ENCODE data around the gene PIK3R2. TPM values are rescaled to one million over a fixed set of nuclear protein-coding genes. Genes with fewer than 3 reads are reported as not detected.

Gene PIK3R2
- total RNA-seq, 1 donor from 2014 or later, result 56.9 TPM

DNA sequence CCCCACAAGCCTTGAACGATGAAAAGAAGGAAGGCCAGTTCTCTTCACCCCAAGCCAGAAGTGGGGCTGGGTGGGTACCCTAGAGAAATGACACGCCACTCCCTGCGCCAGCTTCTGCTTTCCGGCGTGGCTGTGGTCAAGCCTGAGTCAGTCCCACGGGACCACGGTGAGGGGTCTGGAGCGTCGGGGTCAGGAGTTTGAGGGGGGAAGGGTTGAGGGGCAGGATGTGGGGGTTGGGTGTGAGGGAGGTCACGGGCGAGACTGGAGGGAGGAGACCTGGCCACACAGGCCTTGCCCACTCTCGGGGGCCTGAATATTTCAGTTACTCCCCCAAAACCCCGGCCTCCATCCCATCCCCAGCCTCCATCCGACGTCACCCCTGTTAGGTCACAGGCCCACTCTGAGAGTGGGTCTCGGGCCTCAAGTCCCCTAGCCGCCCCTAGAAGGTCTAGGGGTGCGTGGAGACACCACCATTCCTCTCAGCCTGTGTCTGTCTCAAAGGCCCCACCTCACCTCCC, 20.1 kb downstream of the PIK3R2 start:
- no peak for DNase-seq (ENCODE audit: low read depth)

GRCh38 chr19:18173572-18174288, 20.8 kb downstream of the PIK3R2 start, which contains the start of gene IFI30:
Gene IFI30 (plus strand): TSS chr19:18173813. CDS start chr19:18173842, 29 bp downstream.
- peak; percentile 33 for DNase-seq (ENCODE audit: low read depth)

GRCh38 chr19:18174983-18175382, 22.0 kb downstream of the PIK3R2 start:
- no peak for DNase-seq (ENCODE audit: low read depth)

DNA sequence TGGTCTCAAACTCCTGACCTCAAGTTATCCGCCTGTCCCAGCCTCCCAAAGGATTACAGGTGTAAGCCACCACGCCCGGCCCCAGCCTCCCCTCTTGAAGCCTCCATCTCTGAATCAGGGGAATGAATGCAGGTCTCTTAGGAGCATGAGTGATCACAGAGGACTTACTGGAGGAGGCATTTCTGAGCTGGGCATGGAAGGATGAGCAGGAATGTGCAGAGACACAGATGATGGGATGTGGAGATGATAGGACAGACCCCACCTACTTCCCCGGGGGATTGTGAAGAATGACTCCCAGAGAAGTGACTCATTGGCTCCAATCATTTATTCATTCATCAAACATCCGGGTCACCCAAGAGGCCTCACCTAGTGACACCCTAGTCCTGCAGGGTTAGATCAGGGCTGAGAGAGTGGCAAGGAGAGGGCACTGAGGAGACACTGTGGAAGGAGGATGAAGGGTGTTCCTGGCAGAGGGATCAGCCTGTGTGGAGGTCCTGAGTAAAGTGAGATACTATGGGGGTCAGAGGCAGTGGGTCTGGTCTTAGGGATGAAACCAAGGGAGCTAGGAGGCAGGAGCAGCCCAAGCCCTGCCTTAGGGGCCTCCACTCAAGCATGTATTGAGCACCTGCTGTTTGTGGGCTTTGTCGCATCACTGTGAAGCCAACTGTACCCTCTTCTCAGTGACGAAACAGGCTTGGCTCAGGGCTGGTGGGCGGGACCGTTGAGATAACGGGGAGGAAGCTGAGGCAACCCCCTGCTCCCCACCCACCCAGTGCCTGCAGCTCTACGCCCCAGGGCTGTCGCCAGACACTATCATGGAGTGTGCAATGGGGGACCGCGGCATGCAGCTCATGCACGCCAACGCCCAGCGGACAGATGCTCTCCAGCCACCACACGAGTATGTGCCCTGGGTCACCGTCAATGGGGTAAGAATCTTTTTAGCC, 23.7 kb downstream of the PIK3R2 start:
- DNase-seq (ENCODE audit: low read depth), result no peak

DNA sequence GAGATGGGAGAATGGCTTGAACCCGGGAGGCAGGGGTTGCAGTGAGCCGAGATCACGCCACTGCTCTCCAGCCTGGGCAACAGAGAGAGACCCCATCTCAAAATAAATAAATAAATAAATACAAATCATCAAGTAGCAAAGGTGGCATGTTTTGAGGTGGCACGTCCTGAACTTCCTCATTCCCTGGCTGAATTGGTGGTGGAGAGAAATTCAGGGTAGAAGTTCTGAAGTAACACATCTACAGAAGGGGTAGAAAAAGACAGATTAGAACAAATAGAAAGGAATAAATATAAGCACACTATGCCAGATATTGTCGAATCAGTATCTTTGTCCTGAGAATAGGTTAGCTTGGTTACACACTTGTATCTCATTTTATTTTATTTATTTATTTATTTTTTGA, 27.0 kb downstream of the PIK3R2 start:
- DNase-seq (ENCODE audit: low read depth), result no peak

DNA sequence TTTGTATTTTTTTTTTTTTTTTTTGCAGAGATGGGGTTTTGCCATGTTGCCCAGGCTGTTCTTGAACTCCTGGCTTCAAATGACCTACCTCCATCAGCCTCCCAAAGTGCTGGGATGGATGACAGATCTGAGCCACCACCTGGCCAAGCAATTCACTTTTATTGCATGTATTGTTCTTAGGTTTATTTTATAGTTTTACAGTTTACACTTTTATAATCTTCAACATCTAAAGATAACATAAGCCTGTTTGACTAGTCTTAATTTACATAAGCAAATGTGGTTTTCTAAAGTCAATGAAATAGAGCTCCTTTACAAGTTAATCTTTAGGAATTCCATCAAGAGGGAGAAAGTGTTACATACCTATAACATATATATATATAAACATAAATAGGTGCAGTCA, 30.6 kb downstream of the PIK3R2 start:
- DNase-seq (ENCODE audit: low read depth), result no peak

DNA sequence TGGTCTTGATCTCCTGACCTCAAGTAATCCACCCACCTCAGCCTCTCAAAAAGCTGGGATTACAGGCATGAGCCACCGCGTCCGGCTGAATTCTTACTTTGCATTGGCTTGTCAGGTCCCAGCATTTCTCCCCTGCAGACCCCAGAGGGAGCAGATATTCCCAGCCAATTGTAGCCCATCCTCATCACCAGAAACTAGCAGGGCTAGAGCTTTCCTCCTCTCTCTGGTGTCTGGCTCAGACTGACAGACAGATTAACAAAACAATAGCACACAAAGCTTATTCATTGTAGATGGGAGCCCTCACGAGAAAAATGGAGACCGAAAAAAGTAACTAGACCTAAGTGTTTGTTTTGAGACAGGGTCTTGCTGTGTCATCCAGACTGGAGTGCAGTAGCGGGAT, 32.6 kb downstream of the PIK3R2 start:
- DNase-seq (ENCODE audit: low read depth), result no peak

DNA sequence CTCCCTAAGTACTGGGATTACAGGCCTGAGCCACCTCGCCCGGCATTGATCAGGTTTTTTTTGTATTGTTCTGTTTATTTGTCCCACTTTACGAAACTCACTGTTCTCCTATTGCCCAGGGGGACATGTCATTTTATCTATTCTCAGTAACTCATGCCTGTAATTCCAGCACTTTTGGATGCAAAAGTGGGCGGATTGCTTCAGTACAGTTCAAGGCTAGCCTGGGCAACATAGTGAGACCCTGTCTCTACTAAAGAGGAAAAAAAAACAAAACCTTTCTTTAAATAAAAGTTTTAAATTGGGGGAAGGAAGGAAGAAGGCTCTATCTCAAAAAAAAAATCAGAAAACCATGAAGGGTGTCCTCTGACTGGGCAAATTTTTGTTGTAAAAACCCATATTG, 37.3 kb downstream of the PIK3R2 start:
- DNase-seq (ENCODE audit: low read depth), result no peak

DNA sequence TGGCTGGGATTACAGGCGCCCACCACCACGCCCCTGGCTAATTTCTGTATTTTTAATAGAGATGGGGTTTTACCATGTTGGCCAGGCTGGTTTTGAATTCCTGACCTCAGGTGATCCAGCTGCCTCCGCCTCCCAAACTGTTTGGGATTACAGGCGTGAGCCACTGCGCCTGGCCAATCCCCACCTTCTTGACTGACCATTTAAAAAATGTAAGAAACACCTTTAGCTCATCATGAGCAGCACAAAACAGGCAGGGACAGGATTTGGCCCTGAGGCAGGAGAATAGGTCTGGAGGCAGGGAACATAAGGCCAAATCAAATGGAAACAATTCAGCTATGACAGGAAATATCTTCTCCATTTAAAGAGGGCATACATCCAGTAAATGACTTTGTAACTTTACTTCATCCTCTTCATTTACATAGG, 38.7 kb downstream of the PIK3R2 start:
- DNase-seq (ENCODE audit: low read depth), result no peak

DNA sequence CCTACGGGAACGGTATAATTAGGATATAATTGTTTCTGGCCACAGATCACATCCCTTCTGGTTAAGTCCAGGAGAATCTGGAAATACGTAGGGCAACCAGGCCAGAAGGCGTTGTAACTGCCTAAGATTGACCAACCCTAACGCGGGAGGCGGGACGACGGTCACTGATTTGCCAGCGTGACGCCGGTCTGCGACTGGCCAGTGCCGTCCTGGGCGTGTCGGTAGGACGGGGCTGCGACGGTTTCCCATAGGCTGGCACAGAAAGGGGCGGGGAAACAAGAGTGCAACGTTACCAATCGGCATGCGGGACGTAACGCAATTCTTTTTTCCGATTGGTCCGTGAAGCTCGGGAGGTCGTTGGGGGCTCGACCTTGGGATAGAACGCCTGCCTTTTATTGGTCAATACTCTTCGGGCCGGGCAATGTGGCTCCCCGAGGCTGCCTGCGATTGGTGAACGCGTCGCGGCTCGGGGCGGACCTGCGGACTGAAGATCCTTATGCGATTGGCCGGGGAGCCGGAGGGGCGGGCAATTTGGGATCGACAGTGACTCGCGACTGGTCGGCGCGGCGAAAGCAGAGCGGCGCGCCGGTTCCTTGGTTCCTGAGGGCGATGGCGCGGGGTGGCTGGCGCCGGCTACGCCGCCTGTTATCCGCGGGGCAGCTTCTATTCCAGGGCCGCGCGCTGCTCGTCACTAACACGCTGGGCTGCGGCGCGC, 39.9 kb downstream of the PIK3R2 start, which contains the start of gene MPV17L2:
MPV17L2 (plus strand) TSS at position 546 of the 715 bp plus-strand sequence; CDS start at position 610, 64 bp downstream.
- peak; percentile 99 for DNase-seq (ENCODE audit: low read depth)

DNA sequence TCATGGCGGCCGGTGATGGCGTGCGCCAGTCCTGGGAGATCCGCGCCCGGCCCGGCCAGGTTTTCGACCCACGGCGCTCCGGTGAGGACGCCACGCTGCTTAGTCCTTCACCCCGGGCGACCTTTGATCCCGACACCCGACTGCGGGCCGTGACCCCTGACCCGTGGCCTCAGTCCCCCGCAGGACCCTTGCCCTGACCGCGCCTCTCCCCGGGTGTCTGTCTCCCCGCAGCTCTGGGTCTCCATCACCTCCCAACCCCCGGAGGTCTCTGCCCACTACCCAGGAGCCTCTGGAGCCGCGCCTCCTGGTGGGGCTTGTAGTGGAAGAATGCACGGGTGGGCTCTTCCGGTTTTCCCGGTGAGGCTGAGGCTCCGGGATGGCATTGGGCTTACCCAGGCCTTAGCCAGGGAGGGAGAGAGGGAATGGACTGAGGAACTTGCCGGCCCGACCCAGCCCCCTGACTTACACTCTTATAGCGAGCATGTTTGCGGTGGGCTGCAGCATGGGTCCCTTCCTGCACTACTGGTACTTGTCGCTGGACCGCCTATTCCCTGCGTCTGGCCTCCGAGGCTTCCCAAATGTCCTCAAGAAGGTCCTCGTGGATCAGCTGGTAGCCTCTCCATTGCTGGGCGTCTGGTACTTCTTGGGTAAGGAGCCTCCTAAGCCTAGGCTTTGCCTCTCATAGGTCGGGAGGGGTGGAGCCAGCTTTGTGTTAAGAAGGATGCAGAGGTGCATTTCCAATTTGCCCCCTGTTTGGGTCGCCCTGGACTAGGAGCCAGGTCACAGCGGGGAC, 40.6 kb downstream of the PIK3R2 start:
- no peak for DNase-seq (ENCODE audit: low read depth)

GRCh38 chr19:18194181-18194530, 41.2 kb downstream of the PIK3R2 start:
- no peak for DNase-seq (ENCODE audit: low read depth)

GRCh38 chr19:18194554-18195238, 41.7 kb downstream of the PIK3R2 start:
- no peak for DNase-seq (ENCODE audit: low read depth)

GRCh38 chr19:18196511-18196845, 43.5 kb downstream of the PIK3R2 start:
- DNase-seq (ENCODE audit: low read depth), result no peak

GRCh38 chr19:18197306-18197705, 44.3 kb downstream of the PIK3R2 start:
- no peak for DNase-seq (ENCODE audit: low read depth)

GRCh38 chr19:18197941-18198340, 45.0 kb downstream of the PIK3R2 start:
- DNase-seq (ENCODE audit: low read depth), result no peak

- DNase-seq (ENCODE audit: low read depth), result no peak
Observed at GRCh38 chr19:18198374-18198773, 45.4 kb downstream of the PIK3R2 start.

DNA sequence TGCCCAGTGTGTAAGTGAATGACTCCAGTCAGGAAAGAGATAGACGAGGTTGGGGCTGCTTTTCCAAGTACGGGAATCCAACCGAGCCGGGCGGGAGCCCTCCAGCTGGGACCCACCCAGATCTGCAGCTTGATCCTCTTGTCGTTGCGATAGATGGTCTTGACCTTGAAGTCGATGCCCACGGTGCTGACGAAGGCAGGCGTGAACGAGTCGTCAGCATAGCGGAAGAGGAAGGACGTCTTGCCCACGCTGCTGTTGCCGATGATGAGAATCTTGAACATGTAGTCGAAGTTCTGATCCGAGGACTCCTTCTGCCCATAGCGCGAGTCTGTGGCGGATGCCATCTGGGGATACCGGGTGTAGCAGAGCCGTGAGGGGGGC, 49.4 kb downstream of the PIK3R2 start:
- DNase-seq (ENCODE audit: low read depth), result no peak

- DNase-seq (ENCODE audit: low read depth), result no peak
Observed at GRCh38 chr19:18202778-18203407, 49.9 kb downstream of the PIK3R2 start.

DNA sequence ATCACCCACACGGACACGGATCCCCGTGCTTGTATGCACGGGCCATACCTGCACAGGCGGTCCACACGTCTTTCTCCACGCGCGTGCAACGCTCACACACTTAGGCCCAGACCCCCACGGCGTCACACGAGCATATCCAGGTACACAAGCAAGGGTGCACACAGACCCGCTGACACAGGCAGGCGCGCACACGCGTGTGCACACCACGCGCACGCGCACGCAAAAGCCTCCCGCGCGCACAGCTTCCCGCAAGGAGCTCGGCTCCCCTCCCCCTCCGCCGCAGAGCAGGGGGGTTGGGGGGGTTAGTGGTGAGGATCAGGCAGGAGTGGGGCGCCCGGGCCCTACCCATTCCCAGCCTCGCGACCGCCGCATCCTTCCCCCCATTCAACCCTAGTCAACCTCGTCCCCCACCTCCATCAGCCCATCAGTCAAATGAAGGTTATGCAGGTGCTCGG, 50.5 kb downstream of the PIK3R2 start:
- no peak for DNase-seq (ENCODE audit: low read depth)

All from renal cortical epithelial cell (primary cell).